Amniotic epithelial cell (primary cell): ENCODE results near the gene TERT.

Experiments
- DNase-seq: peaks from one replicate; pipeline ENCODE4 v3.0.0-alpha.2; 2010; ENCODE audit warnings: low read depth

The TERT gene

DNA sequence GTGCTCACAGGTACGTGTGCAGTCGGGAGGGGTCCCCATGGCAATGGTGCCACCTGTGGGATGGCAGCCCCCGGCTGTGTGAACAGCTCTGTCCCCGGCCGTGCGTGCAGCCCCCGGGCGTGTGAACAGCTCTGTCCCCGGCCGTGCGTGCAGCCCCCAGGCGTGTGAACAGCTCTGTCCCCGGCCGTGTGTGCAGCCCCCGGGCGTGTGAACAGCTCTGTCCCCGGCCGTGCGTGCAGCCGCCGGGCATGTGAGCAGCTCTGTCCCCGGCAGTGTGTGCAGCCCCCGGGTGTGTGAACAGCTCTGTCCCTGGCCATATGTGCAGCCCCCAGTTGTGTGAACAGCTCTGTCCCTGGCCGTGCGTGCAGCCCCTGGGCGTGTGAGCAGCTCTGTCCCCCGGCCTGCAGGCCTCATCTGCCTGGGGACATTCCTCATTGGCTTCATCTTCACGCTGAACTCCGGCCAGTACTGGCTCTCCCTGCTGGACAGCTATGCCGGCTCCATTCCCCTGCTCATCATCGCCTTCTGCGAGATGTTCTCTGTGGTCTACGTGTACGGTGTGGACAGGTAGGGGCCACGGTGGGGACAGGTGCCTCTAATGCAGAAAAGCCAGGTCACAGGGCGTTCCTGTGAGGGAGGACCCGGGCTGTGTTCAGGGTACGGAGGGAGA is 75.6 kb downstream of the TERT start:
- no peak for DNase-seq

DNA sequence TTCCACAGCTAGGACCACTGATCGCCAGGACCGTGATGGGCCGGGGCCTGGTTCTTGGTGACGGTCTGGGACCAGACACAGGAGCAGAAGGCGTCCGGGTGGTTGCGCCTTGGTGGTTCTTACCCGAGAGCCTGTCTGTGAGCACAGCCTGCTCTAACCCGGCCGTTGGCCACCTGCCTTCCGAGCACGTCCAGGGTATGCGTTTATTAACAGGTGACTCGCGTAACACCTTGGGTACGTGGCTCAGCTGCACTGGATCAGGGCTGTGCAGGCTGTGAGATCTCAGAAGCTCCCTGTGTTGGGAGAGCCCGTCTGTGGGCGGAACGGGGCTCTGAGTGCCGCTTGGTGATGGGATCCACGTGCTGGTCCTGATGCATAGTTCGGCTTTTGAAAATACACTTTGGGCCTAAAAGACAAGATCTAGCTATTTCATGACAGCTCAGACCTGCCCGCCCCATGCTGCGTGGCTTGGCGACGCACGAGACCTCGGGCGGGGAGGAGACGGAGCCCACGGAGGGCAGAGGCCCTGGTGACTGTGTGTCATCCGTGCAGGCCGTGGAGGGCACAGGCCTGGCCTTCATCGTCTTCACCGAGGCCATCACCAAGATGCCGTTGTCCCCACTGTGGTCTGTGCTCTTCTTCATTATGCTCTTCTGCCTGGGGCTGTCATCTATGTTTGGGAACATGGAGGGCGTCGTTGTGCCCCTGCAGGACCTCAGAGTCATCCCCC is 76.4 kb downstream of the TERT start:
- DNase-seq, result no peak

DNA sequence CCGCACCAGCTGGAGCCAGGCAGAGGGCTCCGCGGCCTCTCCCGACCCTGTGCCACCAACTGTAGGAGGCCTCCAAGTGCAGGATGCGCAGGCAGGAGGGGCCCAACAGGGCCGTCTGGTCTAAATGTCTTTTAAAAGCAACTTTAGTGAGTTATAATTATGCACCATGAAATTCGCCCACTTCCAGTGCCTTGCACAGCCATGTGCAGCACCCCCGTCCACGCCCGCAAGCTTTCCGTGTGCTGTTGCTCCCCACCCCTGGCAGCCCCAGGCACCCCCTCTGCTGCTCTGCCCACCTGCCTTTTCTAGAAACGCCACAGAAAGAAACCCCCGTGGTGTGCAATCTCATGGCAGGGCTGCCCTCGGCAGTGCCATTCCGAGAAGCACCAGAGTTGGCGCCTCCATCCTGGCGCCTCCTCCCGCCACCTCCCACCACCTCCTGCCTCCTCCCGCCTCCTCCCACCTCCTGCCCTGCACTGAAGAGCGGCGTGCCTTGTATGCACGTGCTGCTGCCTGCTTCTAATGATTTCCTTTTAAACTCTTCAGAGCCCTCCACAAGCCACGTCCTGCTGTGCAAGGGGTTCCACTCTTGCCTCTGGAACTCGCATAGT is 77.2 kb downstream of the TERT start:
- DNase-seq, result no peak

DNA sequence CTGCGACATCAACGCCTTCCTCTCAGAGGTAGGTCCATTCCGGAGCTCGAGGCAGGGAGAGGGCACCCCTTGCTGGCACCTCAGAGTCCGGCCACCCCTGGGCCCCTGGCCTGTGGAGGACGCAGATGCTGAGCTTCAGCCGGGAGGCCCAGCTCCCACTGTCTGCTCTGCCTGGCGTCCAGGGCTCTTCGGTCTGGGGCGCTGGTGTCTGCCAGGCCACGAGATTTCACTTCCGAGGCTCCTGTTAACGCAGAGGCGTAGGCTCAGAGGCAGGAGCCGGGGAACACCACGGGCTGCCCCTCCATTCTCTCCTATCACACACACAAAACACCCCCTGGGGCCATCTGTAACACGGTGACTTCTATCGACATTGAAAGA is 78.0 kb downstream of the TERT start:
- no peak for DNase-seq

DNA sequence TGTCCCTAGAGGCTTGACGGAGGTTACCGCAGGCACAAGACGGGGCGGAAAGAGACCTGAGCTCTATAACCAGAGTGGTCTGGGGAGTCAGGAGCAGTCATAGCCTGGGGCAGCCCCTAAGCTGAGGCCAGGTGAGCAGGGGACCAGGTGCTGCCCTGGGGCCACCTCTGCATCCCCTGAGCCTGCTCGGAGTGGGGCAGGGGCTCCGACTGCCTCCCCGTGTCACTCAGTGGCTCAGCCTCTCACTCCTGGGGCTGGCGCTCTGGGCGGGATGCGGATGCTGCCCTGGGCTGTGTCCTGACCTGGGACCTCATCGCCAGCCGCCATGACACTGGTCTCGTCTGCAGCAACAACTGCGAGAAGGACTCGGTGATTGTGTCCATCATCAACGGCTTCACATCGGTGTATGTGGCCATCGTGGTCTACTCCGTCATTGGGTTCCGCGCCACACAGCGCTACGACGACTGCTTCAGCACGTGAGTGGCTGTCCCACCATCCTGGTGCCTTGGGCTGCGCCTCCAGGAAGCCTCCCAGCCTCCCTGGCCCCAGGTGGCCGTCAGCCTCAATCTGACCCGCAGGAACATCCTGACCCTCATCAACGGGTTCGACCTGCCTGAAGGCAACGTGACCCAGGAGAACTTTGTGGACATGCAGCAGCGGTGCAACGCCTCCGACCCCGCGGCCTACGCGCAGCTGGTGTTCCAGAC is 78.5 kb downstream of the TERT start:
- DNase-seq, result no peak

DNA sequence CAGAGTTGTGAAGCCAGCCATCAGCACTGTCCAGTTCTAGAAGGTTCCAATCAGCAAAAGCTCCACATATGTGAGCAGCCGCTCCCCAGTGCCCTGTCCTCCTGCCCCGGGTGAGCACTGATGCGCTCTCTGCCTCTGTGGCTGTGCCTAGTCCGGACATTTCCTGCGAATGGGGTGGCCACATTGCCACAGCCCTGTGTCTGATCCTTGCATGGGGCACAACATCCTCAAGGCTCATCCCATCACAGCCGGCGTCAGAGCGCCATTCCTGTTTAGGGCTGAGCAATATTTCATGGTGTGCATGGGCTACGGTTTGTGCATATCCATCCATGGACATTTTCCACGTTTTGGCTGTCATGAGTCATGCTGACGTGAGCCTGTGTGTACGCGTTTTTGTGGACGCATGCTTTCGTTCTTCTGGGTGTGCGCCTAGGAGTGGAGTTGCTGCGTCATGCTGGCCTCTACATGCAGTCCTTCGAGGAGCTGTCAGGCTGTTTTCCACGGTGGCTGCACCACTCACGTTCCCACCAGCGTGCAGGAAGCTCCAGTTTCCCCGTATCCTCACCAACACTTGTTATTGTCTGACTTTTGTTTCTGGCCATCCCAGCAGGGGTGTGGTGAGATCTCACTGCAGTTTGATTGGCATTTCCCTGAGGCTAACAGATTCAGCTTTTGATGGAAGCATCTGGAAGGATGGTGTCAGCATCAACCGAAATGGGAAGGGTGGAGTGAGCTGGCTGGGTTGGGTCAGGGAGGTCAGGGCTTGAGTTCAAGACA is 79.4 kb downstream of the TERT start:
- no peak for DNase-seq

DNA sequence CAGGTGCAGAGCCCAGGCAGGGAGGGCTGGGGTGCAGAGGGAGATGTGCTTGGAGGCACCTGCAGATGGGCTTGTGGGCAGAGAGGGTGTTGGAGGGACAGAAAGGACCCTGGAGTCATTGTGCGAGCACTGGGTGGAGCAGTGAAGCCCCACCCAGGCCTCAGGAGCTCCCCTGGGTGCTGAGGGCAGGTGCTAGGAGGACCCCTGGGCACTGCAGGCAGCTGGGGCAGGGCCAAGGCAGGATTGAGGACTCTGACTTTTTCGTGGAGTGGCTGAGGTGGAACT is 80.0 kb downstream of the TERT start:
- DNase-seq, result no peak

DNA sequence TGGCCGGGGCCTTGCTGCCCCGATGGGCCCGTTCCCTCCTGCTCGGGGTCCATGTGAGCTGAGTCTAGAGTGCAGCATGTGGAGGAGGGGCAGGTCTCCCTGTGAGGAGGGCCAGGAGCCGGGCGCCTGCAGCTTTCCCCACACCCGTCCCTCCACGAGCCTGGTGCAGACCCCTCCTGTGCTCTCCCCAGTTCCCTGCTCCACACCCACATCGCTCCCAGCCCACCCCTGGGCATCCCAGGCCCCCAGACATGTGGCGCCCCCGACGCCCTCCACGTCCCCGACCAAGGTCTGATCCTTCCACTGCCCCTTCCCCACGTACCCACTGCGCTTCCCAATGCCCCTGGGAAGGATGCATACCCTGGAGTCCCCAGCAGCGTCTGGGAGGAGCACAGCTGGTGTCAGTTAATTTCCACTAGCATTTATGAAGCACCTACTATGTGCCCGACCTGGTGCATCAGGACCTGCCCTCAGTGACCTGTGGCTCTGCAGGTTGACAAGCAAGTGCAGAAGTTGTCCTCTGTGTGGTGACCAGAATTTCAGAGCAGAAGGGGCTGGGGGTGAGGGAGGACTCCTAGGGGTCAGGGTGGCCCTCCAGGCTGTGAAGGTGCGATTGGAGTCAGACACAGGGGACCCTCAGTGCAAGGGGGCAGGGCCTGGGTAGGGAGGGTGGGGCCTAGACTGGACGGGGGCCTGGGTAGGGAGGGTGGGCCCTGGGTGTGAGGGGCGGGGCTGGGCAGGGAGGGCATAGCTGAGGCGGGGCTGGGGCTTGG is 80.5 kb downstream of the TERT start:
- DNase-seq, result no peak

DNA sequence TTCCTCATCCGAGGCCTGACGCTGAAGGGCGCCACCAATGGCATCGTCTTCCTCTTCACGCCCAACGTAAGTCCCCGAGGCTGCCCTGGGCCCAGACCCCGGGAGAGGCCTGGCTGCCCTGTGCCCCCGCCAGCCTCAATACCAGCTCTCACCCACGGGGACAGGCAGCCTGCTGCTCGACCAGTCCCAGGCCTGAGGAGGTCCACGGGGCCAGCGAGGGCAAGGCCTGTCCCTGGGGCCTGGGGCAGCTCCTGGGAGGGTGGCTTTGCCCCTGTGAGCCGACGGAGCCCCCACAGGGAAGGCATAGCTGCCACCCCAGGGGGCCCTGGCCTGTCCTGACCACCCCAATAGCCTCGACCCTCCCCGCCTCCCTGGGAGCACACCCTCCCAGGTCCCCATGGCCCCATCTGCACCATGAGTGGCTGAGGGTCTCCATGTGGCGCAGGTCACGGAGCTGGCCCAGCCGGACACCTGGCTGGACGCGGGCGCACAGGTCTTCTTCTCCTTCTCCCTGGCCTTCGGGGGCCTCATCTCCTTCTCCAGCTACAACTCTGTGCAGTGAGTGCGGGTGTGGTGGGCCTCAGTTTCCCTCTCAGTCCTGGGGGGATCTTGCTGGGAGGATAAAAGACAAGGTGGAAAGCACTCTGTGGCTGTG is 81.2 kb downstream of the TERT start:
- DNase-seq, result no peak

DNA sequence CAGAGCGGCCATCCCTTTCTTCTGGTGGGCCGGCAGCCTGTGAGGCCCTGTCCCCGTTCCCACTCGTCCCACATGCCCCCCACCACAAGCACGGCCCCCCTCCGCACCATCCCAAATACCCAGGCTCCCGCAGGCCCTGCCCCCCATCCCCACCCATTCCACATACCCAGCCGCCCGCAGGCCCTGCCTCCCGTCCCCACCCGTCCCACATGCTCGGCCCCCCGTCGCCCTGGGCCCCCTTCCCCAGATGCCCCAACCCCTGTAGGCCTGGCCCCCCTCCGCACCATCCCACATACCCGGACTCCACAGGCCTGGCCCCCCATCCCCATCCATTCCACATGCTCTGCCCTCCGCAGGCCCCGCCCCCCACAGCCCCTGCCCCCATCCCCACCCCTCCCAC is 82.0 kb downstream of the TERT start:
- no peak for DNase-seq

DNA sequence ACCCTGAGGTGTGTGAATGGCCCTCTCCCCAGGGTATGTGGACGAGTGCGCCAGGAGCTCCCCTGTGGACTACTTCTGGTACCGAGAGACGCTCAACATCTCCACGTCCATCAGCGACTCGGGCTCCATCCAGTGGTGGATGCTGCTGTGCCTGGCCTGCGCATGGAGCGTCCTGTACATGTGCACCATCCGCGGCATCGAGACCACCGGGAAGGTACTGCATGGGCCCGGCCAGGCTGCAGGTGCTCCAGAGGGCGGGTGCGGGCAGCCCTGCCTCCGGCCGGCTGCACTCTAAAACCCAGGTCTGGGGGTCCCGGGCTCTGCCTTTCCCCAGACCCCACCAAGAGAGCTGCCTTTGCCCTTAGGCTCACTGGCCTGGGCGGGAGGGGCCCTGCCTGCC is 82.6 kb downstream of the TERT start:
- no peak for DNase-seq

DNA sequence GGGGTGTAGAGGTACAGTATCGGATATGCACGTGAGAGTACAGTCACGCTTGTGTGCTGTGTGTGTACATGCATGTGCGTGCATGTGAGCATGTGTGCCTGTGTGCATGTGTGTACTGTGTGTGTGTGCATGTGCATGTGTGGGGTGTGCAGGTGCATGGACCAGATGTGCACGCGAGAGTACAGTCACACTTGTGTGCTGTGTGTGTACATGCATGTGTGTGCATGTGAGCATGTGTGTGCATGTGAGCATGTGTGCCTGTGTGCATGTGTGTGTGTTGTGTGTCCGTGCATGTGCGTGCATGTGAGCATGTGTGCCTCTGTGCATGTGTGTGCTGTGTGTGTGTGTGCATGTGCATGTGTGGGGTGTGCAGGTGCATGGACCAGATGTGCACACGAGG is 83.2 kb downstream of the TERT start:
- no peak for DNase-seq

DNA sequence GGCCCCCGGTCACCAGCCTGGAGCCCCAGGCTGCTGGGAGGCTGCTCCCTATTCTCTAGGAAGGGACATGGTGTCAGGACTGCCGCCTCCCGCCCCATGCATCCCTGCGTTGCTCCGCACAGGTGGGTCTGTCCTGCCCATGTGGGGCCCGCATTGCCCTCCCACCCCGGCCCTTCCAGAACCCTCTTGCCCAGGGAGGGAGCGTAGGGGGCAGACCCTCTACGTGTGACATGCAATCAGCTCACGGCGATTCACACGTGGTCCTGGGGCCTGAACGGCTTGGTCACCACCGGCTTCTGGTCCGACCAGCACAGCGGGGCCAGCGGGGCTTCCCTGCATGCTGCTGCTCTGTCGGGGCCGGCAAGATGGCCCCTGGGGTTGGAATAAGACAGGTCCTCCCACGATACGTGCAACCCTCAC is 84.0 kb downstream of the TERT start:
- DNase-seq, result no peak

DNA sequence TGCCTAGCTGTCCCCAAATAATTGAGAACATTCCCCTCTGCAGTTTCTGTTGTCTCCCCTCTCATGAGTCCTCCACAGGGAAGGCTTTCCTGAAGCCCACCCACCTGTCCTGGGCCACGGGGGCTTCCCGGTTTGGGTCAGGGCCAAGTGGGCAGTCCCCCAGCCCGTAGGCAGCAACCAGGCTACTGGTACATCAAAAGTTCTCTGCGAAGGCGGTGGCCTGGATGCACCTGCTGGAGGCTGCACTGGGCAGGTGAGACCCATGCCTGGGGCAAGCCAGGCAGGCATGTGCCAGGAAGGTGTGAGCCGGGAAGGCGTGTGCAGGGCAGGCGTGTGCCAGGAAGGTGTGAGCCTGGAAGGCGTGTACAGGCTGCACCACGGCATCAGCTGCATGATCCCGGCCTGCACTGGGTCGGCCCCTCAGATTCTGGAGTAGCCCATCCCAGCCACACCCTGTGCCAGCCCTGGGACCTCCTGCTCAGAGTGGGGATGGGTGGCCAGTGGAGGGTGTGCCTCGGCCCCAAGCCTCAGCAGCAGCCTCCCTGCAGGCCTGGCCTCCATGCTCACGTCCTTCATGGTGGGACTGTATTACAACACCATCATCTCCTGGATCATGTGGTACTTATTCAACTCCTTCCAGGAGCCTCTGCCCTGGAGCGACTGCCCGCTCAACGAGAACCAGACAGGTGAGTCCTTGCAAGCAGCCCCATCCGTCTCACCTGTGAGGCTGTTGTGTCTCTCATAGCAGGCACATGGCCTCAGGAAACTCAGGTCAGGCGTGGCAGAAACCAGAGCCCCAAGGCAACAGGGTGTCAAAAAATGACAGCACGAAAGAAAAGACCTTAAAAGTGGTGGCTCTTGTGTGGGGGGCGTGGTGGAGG is 84.7 kb downstream of the TERT start:
- DNase-seq, result no peak

DNA sequence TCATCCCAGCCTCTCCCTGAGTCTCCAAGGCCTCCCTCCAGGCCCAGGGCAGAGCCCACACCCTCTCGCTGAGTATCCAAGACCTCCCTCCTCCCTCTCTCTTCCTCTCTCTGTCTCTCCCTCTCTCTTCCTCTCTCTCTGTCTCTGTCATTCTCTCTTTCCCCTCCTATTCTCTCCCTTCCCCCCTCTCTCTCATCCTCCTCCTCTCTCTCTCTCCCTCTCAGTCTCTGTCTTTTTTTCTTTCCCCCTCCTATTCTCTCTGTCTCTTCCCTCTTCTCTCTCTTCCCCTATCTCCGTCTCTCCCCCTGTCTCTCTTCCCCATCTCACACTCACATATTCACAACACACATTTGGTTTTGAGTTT is 85.4 kb downstream of the TERT start:
- no peak for DNase-seq

DNA sequence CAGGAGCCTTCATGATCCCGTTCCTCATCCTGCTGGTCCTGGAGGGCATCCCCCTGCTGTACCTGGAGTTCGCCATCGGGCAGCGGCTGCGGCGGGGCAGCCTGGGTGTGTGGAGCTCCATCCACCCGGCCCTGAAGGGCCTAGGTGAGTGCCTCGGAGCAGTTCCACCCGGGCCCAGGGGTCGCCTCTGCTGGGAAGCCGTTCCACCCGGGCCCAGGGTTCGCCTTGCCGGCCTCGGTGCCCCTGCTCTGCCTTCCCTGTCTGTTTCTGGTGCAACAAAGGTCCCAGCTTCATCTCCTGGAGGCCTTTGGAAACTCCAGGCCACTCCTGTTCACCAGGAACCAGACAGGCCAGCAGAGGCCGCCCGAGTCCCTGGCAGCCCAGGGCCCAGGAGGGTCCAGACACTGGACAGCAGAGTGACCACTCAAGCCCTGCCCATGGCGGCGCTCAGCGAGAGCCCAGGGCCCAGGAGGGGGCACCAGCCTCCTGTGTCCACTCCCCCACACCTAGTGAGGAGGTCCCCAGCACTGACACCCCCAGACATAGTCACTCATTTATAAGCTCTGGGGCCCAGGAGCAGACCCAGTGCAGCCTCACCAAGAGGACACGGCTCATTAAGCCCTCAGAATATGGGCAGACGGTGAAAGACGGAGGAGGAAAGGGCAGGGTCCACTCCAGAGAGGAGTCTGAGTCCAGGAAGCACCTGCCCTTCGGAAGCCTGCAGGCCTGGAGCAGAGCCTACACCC is 86.0 kb downstream of the TERT start:
- DNase-seq, result peak; percentile 5

DNA sequence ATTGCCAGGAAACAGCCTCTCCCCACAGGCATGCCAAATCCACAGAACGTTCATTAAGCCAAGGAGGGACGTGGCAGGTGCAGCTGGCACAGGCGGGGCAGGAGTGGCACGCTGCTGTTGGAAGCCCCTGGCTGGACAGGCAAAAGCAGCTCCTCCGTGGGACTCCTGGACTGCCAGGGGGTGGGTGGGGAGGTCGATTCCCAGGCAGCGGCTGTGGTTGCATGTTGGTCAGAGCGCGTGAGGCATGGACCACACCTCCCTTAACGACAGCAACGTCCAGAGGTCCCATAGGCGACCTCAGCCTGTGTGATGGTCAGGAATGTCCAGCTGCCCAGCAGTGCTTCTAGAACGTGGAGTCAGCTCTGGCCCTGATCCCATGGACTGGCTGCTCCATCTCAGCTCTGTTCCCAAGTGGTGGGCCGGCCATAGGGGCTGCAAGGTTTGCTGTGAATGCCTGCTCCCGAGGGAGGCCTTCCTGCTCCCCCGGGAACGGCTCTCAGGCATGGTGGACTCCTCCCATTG is 86.6 kb downstream of the TERT start:
- no peak for DNase-seq

DNA sequence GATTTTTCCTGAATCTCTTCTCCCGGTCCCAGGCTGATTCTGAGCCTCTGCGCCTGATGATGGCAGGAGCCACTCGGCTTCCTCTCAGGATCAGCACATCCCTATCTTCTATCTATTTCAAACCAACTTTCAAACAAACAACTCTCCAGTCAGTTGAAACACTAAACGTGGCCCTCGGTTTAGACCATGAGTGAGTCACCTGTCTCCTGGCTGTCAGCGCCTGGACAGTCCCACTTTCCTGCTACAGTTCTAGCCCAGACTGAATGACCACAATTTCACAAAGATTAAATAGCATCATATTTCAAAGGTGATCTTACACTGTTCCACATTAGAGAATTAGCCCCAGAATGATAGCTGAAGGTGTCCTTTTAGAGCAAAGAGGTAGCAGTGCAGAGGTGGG is 87.3 kb downstream of the TERT start:
- no peak for DNase-seq
